GM21515 (cell line): ENCODE data around the gene TNFRSF9.
"Not testable (repeated sequence)": the region's sequence is repeated elsewhere in the genome, so short reads cannot be mapped to it uniquely, and the experiment has no call there.

Experiments
- ATAC-seq: cut with Tn5 transposase; IDR thresholded peaks from one replicate; pipeline ENCODE4 v1.9.1; 2021; ENCODE audit not compliant: unreplicated experiment

The TNFRSF9 gene

DNA sequence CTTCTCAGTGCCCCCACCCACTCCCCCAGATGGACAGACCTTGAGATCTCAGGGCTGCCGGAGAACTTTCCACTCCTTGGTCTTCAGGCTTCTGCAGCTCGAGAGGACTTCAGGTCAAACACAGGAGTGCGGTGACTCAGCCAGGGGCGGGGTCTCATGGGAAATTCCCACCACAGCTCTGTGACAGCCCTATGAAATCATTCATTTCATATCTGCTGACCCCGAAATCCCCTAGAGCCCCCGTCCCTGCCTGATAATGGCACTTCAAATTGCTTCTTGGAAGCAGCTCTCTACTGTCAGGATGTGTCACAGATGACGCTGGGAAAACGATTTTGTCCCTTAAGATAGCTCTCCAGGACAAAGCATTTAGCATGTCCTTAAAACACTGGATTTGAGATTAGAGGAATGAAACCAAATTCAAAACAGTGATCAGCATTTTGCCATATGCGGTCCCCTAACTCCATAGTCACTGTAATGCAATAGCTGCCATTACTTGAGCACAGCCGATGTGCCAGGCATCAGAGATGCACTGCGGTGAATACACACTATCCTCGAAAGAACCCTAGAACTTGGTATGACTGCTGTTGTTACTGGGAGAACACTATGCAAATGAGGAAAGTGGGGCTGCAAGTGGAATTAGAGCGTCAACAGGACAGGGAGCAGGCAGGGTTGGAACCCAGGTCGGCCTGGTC is at the start of gene TNFRSF9:
TNFRSF9 (minus strand) TSS at position 95 of the 692 bp plus-strand sequence. CDS start 845 bp downstream, outside the sequence.
- no peak for ATAC-seq

DNA sequence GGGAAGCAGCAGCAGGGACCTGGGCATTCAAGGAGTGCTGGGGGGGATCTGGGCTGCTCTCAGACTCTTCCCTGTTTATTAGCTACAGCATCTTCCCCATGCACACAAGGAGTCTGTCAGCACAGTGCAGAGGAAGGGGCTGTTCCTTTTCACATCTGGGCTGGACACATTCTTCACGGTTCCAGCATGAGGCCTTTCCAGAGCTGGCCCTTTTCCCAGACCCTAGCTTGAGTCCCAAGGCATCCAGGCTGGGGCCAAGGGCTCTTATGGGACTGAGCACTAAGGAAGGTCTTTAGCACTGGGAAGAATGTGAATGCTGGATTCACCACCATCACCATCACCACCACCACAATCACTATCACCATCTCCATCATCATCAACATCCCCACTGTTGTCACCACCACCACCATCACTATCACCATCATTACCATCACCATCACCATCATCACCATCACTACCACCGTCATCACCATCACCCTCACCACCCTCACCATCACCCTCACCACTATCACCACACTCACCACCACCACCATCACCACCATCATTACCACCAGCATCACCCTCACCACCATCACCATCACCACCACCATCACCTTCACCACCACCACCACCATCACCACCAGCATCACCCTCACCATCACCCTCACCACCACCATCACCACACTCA is 49.3 kb upstream of the TNFRSF9 start:
- ATAC-seq = no peak

DNA sequence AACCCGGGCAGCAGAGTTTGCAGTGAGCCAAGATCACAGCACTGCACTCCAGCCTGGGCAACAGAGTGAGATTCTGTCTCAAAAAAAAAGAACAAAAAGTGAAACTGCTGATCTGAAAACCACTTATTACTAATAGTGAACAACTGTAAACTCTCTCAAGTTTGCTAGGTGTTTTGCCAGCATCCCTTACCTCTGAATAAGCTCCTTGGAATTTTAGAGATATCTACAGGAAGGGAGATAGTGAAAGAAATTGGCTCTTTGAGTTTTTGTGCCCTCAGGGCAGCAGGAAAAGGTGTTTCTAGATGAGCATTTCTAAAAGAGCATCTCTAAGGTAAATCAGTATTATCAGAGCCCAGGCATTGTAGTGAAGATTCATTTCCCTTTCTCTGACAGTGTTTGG is 47.9 kb upstream of the TNFRSF9 start:
- no peak for ATAC-seq

DNA sequence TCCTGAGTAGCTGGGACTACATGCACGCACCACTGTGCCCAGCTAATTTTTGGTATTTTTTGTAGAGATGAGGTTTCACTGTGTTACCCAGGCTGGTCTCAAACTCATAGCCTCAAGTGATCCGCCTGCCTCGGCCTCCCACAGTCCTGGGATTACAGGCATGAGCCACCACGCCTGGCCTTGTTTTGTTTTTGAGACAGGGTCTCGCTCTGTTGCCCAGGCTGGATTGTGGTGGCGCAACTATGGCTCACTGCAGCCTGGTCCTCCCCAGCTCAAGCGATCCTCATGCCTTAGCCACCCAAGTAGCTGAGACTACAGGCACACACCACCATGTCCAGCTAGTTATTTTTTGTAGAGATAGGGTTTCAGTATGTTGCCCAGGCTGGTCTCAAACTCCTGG is 46.9 kb upstream of the TNFRSF9 start:
- ATAC-seq = no peak

DNA sequence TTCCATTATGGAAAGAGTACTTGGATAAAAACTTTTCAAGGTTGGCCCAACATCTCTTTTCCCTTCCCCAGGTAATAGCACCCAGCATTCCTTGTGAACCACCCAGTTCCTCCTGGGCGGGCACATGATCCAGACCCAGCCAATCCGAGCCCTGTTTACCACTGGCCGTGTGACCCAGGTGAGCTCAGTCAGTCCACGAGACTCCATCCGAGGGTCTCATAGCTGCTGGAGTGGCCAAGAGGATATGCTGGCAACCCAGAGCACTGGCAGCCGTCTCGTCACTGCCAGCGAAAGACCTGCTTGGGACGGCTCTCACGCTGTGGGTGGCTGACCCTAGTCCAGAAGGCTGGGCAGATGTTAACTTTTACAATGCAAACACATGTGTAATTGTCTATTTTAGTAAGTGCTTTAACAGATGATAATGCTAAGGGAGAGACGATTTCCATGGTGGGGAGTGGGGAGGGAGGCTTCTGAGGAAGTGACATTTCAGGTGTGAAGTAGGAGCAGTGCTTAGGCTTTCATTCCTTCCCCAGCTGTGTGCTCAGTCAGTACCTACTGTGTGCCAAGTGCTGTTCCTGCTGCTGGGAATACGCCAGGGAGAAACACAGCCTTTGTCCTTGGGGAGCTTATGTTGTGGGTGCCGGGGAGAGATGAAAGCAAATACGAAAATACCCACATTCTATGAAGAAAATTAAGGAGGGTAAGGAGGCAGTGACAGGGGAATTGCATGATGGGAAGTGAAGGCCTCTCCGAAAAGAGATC is 45.4 kb upstream of the TNFRSF9 start:
- no peak for ATAC-seq

DNA sequence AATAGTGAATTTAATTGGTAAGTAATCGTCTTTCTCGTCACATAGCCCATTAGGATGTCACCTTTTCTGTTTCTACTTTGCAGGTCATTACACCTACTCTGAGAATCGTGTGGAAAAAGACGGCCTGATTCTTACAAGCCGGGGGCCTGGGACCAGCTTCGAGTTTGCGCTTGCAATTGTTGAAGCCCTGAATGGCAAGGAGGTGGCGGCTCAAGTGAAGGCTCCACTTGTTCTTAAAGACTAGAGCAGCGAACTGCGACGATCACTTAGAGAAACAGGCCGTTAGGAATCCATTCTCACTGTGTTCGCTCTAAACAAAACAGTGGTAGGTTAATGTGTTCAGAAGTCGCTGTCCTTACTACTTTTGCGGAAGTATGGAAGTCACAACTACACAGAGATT is 44.2 kb upstream of the TNFRSF9 start:
- no peak for ATAC-seq

- no peak for ATAC-seq
Observed at GRCh38 chr1:7983086-7983778, 42.6 kb upstream of the TNFRSF9 start.

DNA sequence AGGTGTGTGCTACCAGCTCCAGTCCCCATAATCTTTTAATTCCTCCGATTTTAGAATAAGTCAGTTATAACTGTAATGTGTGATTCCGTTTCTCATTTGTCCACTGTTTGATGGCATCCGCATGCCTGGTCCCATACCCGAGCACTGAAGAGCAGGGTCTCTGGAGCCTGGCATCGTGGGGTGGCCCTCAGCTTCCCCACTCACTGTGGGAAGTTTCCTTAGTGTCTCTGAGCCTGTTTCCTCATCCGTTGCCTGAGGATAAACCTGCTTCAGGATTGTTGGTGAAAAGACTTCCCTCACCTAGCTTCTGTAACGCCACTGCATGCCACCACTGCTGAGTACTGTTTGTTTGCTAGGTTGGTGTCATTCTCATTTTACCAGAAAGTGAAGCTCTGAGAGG is 40.3 kb upstream of the TNFRSF9 start:
- ATAC-seq = no peak

GRCh38 chr1:7975212-7975865 is 34.7 kb upstream of the TNFRSF9 start:
- no peak for ATAC-seq

- no peak for ATAC-seq
Observed at GRCh38 chr1:7973086-7973485, 32.4 kb upstream of the TNFRSF9 start.

- ATAC-seq = no peak
Observed at GRCh38 chr1:7972285-7972684, 31.6 kb upstream of the TNFRSF9 start.

- ATAC-seq = no peak
Observed at GRCh38 chr1:7971024-7971423, 30.4 kb upstream of the TNFRSF9 start.

- ATAC-seq = no peak
Observed at GRCh38 chr1:7970246-7970645, 29.6 kb upstream of the TNFRSF9 start.

DNA sequence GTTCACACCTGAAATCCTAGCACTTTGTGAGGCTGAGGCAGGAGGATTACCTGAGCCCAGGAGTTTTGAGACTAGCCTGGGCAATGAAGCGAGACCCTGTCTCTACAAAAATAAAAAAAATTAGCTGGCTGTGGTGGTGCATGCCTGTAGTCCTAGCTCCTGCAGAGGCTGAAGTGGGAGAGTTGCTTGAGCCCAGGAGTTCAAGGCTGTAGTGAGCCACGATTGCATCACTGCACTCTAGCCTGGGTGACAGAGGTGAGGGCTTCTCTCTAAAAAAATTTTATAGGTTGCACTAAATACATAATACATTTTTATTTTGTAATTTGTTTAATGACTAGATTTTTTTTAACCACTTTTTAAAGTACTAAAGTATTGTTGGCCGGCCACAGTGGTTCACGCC is 27.0 kb upstream of the TNFRSF9 start:
- no peak for ATAC-seq

- no peak for ATAC-seq
Observed at GRCh38 chr1:7967196-7967595, 26.6 kb upstream of the TNFRSF9 start.

DNA sequence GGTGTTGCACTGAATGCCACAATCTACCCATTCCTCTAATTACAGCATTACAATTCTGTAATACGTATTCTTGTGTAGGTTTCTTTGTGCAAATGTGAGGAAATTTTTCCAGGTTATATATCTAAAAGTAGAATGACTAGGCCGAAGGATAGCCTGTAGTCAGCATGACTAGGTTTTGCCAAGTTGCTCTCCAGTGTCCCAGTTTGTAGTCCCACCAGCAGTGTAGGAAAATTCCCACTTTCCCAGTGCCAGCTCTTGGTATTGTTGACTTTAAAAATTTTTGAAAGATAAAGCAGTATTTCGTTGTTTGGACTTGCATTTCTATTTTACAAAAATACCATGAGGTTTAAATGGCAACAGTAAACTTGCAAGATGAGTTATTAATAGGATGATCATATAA is 23.8 kb upstream of the TNFRSF9 start:
- no peak for ATAC-seq

GRCh38 chr1:7963841-7964240 is 23.2 kb upstream of the TNFRSF9 start:
- ATAC-seq = not testable (repeated sequence)

GRCh38 chr1:7963378-7963730 is 22.7 kb upstream of the TNFRSF9 start:
- not testable (repeated sequence) for ATAC-seq

GRCh38 chr1:7962636-7963377 is 22.2 kb upstream of the TNFRSF9 start:
- ATAC-seq = no peak

DNA sequence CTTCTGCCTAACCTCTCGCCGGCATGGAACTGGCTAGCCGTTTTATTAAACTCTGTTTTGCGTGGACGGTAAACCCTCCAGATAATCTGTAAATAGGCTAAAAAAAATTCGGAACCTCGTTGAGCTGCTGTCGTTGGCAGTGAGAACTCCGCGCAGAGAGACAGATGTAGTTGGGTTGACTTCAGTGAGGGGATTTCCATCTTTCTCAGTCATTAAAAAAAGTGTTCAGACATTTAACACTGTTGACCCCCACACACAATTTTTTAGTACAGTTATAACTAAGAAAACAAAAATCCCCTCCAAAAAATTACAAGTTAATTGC is 21.3 kb upstream of the TNFRSF9 start:
- peak; percentile 12 for ATAC-seq
